ELR (cell line): ENCODE results near the gene ZRANB3.

Experiments used
- DNase-seq: peaks from one replicate; pipeline ENCODE4 v3.0.0-alpha.2; 2015; ENCODE audit warnings: low read depth

Gene ZRANB3

GRCh38 chr2:135246711-135247270 is 284.2 kb downstream of the ZRANB3 start:
- no peak for DNase-seq

GRCh38 chr2:135245071-135245470 is 285.9 kb downstream of the ZRANB3 start:
- peak; percentile 78 for DNase-seq

GRCh38 chr2:135238651-135239050 is 292.4 kb downstream of the ZRANB3 start:
- no peak for DNase-seq

- DNase-seq: no peak
Measured at GRCh38 chr2:135230150-135230549, 300.9 kb downstream of the ZRANB3 start.

GRCh38 chr2:135227386-135227785 is 303.6 kb downstream of the ZRANB3 start:
- peak; percentile 14 for DNase-seq

GRCh38 chr2:135226961-135227360 is 304.1 kb downstream of the ZRANB3 start:
- DNase-seq: peak; percentile 15

- DNase-seq: no peak
Measured at GRCh38 chr2:135225781-135226180, 305.2 kb downstream of the ZRANB3 start.

- DNase-seq: peak; percentile 37
Measured at GRCh38 chr2:135219226-135219625, 311.8 kb downstream of the ZRANB3 start.

- DNase-seq: no peak
Measured at GRCh38 chr2:135218426-135218825, 312.6 kb downstream of the ZRANB3 start.

GRCh38 chr2:135212757-135213156 is 318.3 kb downstream of the ZRANB3 start:
- DNase-seq: no peak

- no peak for DNase-seq
Measured at GRCh38 chr2:135208016-135208415, 323.0 kb downstream of the ZRANB3 start.

GRCh38 chr2:135203944-135204343 is 327.1 kb downstream of the ZRANB3 start:
- DNase-seq: no peak

GRCh38 chr2:135202751-135203150 is 328.3 kb downstream of the ZRANB3 start:
- no peak for DNase-seq

GRCh38 chr2:135198481-135198880 is 332.5 kb downstream of the ZRANB3 start:
- no peak for DNase-seq

- no peak for DNase-seq
Measured at GRCh38 chr2:135190799-135191198, 340.2 kb downstream of the ZRANB3 start.

- no peak for DNase-seq
Measured at GRCh38 chr2:135189148-135189547, 341.9 kb downstream of the ZRANB3 start.

- DNase-seq: no peak
Measured at GRCh38 chr2:135187270-135187669, 343.7 kb downstream of the ZRANB3 start.

GRCh38 chr2:135186054-135186453 is 345.0 kb downstream of the ZRANB3 start:
- DNase-seq: no peak

- peak; percentile 58 for DNase-seq
Measured at GRCh38 chr2:135183822-135184221, 347.2 kb downstream of the ZRANB3 start.

GRCh38 chr2:135182601-135183000 is 348.4 kb downstream of the ZRANB3 start:
- DNase-seq: no peak

GRCh38 chr2:135182190-135182589 is 348.8 kb downstream of the ZRANB3 start:
- DNase-seq: no peak

- no peak for DNase-seq
Measured at GRCh38 chr2:135179689-135180088, 351.3 kb downstream of the ZRANB3 start.

- no peak for DNase-seq
Measured at GRCh38 chr2:135175177-135175576, 355.8 kb downstream of the ZRANB3 start.

- no peak for DNase-seq
Measured at GRCh38 chr2:135174810-135175093, 356.3 kb downstream of the ZRANB3 start.
